Fibroblast of lung (primary cell): ENCODE measurements around the gene GNAL. TPM values are rescaled to one million over a fixed set of nuclear protein-coding genes. Genes with fewer than 3 reads are reported as not detected.

ENCODE experiments used
- DNase-seq, 2 donors: peaks; one replicate each; pipeline versions ENCODE4 v3.0.0 to v3.0.0-alpha.2; 2010; ENCODE audit warnings: low read depth in 2 of 2
- H2AFZ ChIP-seq: 2 replicates; pipeline ENCODE4 v1.5.1; 2012; ENCODE audit warnings: low read length, control low read depth, inconsistent platforms
- H3K27ac ChIP-seq: 2 replicates; pipeline ENCODE4 v1.5.1; 2011; ENCODE audit warnings: low read length, control low read depth; ENCODE audit not compliant: insufficient read depth
- H3K27me3 ChIP-seq: 2 replicates; pipeline ENCODE4 v1.5.1; 2011; ENCODE audit warnings: mild to moderate bottlenecking, low read length; ENCODE audit not compliant: control insufficient read depth, insufficient read depth
- H3K36me3 ChIP-seq: 2 replicates; pipeline ENCODE4 v1.5.1; 2011; ENCODE audit warnings: low read length; ENCODE audit not compliant: control insufficient read depth, insufficient read depth
- H3K4me1 ChIP-seq: 2 replicates; pipeline ENCODE4 v1.5.1; 2011; ENCODE audit warnings: low read length; ENCODE audit not compliant: control insufficient read depth, insufficient read depth; ENCODE audit errors: extremely low read depth
- H3K4me2 ChIP-seq: 2 replicates; pipeline ENCODE4 v1.5.1; 2011; ENCODE audit warnings: low read length, control low read depth; ENCODE audit not compliant: insufficient read depth; ENCODE audit errors: extremely low read depth
- H3K4me3 ChIP-seq, 4 experiments: fragments of 200-600 bp in 1 of 4; sonication (generic) in 1 of 4; replicated peaks in 1 of 4; 2 replicates each; pipeline ENCODE4 v1.5.1; 2011 to 2016; ENCODE audit warnings: low read length in 4 of 4, low read depth in 3 of 4, mild to moderate bottlenecking in 3 of 4, control low read depth in 2 of 4, inconsistent platforms in 1 of 4, mixed read lengths in 1 of 4; ENCODE audit not compliant: insufficient read depth in 1 of 4; ENCODE audit errors: control extremely low read depth in 1 of 4
- H3K79me2 ChIP-seq: 2 replicates; pipeline ENCODE4 v1.5.1; 2012; ENCODE audit warnings: mild to moderate bottlenecking, low read length, inconsistent platforms; ENCODE audit not compliant: control insufficient read depth, insufficient read depth
- H3K9ac ChIP-seq: 2 replicates; pipeline ENCODE4 v1.5.1; 2011; ENCODE audit warnings: mild to moderate bottlenecking, low read length, control low read depth; ENCODE audit not compliant: insufficient read depth
- H3K9me3 ChIP-seq: 2 replicates; pipeline ENCODE4 v1.5.1; 2012; ENCODE audit warnings: low read depth, low read length; ENCODE audit not compliant: control insufficient read depth, insufficient read depth
- H4K20me1 ChIP-seq: 2 replicates; pipeline ENCODE4 v1.5.1; 2011; ENCODE audit warnings: low read length; ENCODE audit not compliant: control insufficient read depth, insufficient read depth; ENCODE audit errors: extremely low read depth
- EZH2 ChIP-seq: IDR thresholded peaks from 2 replicates; pipeline ENCODE4 v1.5.1; 2012; ENCODE audit warnings: low read length, control low read depth, mild to moderate bottlenecking; ENCODE audit errors: missing control alignments
- polyA plus RNA-seq, 2 donors: library from polyadenylated mRNA; depleted of rRNA in 1 of 2; stranded (reverse) in 1 of 2; unstranded in 1 of 2; fragments of >200 nt; gene quantifications; 2 replicates each; pipeline ENCODE4 v1.2.1, GENCODE V29; 2011 to 2012; ENCODE audit warnings: missing spikeins in 1 of 2
- total RNA-seq: library from RNA; depleted of rRNA; stranded (reverse); fragments of >200 nt; gene quantifications from 2 replicates; pipeline ENCODE4 v1.2.1, GENCODE V29; 2014
- TF ChIP-seq, protein P1 (sequence below), 2 donors: IDR thresholded peaks in 1 of 2; conservative IDR thresholded peaks in 1 of 2; 1 replicate in 1 of 2; 2 replicates in 1 of 2; pipeline ENCODE4 v1.5.1; 2011 to 2012; ENCODE audit warnings: low read length in 2 of 2, control low read depth in 1 of 2, inconsistent platforms in 1 of 2, low read depth in 1 of 2, mild to moderate bottlenecking in 1 of 2

Gene GNAL
- total and polyA plus RNA-seq, 2 donors (not counting 1 experiment from before 2014, with no cell fraction given), result 0.05 to 0.50 TPM

DNA sequence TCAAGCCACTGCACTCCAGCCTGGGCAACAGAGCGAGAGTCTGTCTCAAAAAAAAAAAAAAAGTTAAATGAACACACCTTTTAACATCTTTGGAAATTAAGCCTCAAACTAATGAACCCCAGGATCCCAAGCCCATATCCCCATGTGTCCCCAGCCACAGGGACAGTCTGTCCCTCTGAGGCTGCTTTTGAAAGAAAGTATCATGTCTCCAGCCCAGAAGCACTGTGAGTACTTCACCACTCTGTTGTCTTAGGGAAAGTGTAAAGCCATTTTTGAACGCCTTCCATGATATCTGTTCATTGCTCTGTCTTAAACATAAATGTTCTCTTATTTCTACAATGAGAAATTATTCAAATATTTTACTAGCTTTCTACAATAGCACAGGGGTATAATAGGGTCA, 110.0 kb downstream of the GNAL start:
- no peak for TF ChIP-seq EZH2
- TF ChIP-seq, protein P1, sequence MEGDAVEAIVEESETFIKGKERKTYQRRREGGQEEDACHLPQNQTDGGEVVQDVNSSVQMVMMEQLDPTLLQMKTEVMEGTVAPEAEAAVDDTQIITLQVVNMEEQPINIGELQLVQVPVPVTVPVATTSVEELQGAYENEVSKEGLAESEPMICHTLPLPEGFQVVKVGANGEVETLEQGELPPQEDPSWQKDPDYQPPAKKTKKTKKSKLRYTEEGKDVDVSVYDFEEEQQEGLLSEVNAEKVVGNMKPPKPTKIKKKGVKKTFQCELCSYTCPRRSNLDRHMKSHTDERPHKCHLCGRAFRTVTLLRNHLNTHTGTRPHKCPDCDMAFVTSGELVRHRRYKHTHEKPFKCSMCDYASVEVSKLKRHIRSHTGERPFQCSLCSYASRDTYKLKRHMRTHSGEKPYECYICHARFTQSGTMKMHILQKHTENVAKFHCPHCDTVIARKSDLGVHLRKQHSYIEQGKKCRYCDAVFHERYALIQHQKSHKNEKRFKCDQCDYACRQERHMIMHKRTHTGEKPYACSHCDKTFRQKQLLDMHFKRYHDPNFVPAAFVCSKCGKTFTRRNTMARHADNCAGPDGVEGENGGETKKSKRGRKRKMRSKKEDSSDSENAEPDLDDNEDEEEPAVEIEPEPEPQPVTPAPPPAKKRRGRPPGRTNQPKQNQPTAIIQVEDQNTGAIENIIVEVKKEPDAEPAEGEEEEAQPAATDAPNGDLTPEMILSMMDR (conservative IDR thresholded peaks at IDR 0.05 in 1 of 2, IDR thresholded peaks at IDR 0.05 in 1 of 2; ENCODE audit: low read depth in 1 of 2, low read length in 2 of 2), result no peak
- H3K36me3 ChIP-seq, result no peaks in the 10 kb centered on the region
- no peaks in the 10 kb centered on the region for H3K9me3 ChIP-seq
- H3K4me1 ChIP-seq, result no peaks in the 10 kb centered on the region
- H3K79me2 ChIP-seq, result no peaks in the 10 kb centered on the region
- no peak for DNase-seq
- no peak overlapping the region for H2AFZ ChIP-seq
- H3K27ac ChIP-seq, result no peak overlapping the region
- no peak overlapping the region for H3K4me3 ChIP-seq
- H3K4me2 ChIP-seq, result no peak overlapping the region
- no peaks in the 10 kb centered on the region for H4K20me1 ChIP-seq
- no peak overlapping the region for H3K9ac ChIP-seq
- H3K27me3 ChIP-seq, result no peaks in the 10 kb centered on the region

DNA sequence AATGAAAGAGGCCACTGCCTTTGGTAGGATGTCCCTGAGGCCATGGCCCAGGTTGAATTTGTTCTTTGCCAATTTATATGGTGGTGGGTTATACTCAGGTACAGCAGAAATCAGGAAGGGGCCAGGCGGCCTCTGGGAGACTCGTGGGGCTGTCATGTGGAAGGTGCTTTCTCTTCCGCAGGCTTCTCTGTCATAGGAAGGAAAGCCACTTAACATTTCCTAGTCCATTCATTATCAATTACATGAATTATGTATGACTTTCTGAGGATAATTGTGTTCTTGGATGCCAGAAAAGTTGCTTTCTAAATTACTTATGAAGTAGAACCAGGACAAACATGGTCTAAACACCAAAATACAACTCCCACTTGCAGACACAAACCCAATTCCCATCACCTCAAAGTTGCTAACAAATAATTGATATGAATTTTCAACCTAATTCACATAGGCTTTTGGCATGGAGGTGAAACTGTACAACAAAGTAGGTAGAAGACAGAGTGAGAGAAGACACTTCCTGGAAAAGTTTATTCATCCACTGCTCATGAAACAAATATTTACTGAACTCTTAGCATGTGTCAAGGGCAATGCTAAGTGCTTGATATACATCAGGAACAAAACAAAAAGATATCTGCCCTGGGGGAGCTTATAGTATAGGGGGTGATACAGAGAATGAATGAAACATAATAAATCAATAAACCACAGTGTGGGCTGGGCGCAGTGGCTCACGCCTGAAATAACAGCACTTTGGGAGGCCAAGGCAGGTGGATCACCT, 111.7 kb downstream of the GNAL start:
- Histone ChIP-seq H2AFZ (no peak overlapping the region), H3K4me3 (no peak overlapping the region)

DNA sequence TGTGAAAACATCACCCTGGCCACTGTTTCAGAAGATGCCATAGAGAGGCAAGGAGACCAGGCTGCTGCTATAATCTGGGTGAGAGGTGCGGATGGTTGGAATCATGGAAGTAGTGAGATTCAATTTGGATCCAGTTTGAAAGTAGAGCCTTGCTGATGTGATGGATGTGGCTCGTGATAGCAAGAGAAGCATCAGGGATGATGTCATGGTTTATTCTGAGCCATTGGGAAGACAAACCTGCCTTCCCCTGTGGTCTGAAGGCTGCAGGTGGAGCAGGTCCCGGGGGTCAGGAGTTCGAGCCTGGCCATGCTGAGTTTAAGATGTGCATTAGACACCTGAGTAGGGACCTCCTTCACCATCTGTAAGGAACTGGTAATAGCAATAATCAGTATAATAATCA, 112.5 kb downstream of the GNAL start:
- DNase-seq, result no peak
- no peak overlapping the region for H3K4me2 ChIP-seq
- no peak overlapping the region for H2AFZ ChIP-seq
- no peak for TF ChIP-seq EZH2
- TF ChIP-seq, protein P1 (conservative IDR thresholded peaks at IDR 0.05 in 1 of 2, IDR thresholded peaks at IDR 0.05 in 1 of 2; ENCODE audit: low read depth in 1 of 2, low read length in 2 of 2), result no peak
- no peaks in the 10 kb centered on the region for H3K79me2 ChIP-seq
- H3K36me3 ChIP-seq, result no peaks in the 10 kb centered on the region
- no peaks in the 10 kb centered on the region for H4K20me1 ChIP-seq
- H3K9me3 ChIP-seq, result no peaks in the 10 kb centered on the region
- H3K9ac ChIP-seq, result no peak overlapping the region
- no peak overlapping the region for H3K27ac ChIP-seq
- H3K4me3 ChIP-seq, result no peak overlapping the region
- no peaks in the 10 kb centered on the region for H3K27me3 ChIP-seq
- no peaks in the 10 kb centered on the region for H3K4me1 ChIP-seq

More for the DNA sequence above, 111.7 kb downstream of the GNAL start:
- TF ChIP-seq, protein P1 (conservative IDR thresholded peaks at IDR 0.05 in 1 of 2, IDR thresholded peaks at IDR 0.05 in 1 of 2; ENCODE audit: low read depth in 1 of 2, low read length in 2 of 2), result no peak
- TF ChIP-seq EZH2, result no peak
- Histone ChIP-seq H4K20me1 (no peaks in the 10 kb centered on the region), H3K27ac (no peak overlapping the region), H3K36me3 (no peaks in the 10 kb centered on the region), H3K9ac (no peak overlapping the region), H3K27me3 (no peaks in the 10 kb centered on the region), H3K79me2 (no peaks in the 10 kb centered on the region), H3K4me1 (no peaks in the 10 kb centered on the region), H3K4me2 (no peak overlapping the region), H3K9me3 (no peaks in the 10 kb centered on the region)
- DNase-seq, result no peak
